Activated naive CD8-positive, alpha-beta T cell treated with anti-CD3 and anti-CD28 coated beads, Interleukin-2, amount 50 U/mL, for 24 hours (primary cell): ENCODE data around the gene CDX2.
A peak's percentile ranks its signal among the peaks of the same experiment; 100 is the strongest.
"Not testable (repeated sequence)": the region's sequence is repeated elsewhere in the genome, so short reads cannot be mapped to it uniquely, and the experiment has no call there.

ENCODE experiments used
- ATAC-seq: fragments of 150-1000 bp; cut with Tn5 transposase; one replicate; pipeline ENCODE4 v1.10.0; 2021
- DNase-seq: peaks from one replicate; pipeline ENCODE4 v3.0.0; 2021
- H3K27ac Mint-ChIP-seq: one replicate; pipeline ENCODE4 v1.8.0; 2021; ENCODE audit warnings: mild to moderate bottlenecking, mixed read lengths
- H3K27me3 Mint-ChIP-seq: one replicate; pipeline ENCODE4 v1.8.0; 2021; ENCODE audit warnings: mixed read lengths
- H3K36me3 Mint-ChIP-seq: one replicate; pipeline ENCODE4 v1.8.0; 2021; ENCODE audit warnings: low read depth, mixed read lengths
- H3K4me1 Mint-ChIP-seq: one replicate; pipeline ENCODE4 v1.8.0; 2021; ENCODE audit warnings: mixed read lengths
- H3K4me3 Mint-ChIP-seq: one replicate; pipeline ENCODE4 v1.8.0; 2021; ENCODE audit warnings: mild to moderate bottlenecking, moderate library complexity, mixed read lengths
- H3K9me3 Mint-ChIP-seq: one replicate; pipeline ENCODE4 v1.8.0; 2021; ENCODE audit warnings: mixed read lengths

Gene CDX2, protein sequence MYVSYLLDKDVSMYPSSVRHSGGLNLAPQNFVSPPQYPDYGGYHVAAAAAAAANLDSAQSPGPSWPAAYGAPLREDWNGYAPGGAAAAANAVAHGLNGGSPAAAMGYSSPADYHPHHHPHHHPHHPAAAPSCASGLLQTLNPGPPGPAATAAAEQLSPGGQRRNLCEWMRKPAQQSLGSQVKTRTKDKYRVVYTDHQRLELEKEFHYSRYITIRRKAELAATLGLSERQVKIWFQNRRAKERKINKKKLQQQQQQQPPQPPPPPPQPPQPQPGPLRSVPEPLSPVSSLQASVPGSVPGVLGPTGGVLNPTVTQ

DNA sequence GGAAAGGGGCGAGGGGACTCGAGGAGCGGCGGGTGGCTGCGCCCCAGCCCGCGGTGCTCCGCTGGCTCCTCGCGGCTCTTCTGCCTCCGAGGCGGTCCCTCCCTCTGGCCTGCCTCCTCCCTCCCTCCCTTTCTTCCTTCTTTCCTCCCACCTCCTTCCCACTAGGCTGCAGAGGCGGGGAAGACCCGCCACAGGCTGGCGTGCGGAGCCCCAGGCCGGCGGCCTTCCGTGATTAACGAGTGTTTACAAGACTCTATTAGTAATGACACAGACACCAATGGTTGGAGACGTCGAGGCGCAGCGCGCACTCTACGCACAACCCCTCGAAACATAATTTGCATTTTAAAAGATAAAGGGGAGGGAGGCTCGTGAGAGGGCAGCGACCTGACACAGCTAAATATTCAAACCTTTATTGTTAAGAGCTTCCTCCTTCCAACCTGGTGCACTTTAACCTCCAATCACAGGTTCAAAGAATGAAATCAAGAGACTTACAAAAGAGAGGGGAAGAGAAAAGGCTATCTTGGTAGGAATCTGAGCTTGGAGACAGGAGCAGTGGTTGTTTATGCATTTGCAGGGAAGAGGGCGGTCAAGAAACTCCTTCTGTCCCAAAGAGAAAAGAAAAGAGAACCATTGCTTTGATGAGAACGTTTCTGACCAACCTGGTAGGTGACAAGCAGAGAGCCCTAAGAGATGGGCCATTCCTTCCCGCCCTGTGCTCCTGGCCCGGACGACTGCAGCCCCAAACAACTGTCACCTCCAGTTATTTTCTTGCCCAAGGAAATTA lies at the start of gene CDX2:
TSS of gene CDX2 (minus strand) at position 234 of the 784 bp plus-strand sequence. CDS start 309 bp downstream, outside the sequence.
- Mint-ChIP-seq H3K4me3 (no peak within 1 kb of the TSS), H3K36me3 (no peaks in the 10 kb centered on the region), H3K27me3 (peaks cover 82% of the 10 kb centered on the region), H3K27ac (peak within 1 kb of the TSS; percentile 1), H3K9me3 (no peaks in the 10 kb centered on the region), H3K4me1 (peaks cover 16% of the 10 kb centered on the region)
- no peak for ATAC-seq
- DNase-seq: no peak

DNA sequence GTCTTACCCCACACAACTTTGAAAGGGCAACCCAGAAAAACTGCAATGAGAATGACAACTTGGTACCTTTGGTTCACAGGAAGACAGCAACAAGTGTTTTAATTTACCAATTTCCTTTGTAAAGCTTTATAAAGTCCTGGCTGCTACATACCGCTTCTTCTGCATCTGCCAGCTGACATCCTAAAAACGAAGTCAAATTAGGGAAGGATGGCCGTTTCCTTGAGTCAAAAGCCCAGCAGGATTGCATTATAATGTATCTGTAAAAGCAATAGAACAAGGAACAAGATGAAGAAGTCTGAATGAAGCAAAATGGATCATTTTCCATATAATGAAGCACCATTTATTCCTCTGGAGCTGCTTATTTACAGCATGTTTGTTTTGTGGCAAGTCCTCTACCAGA lies 45.2 kb upstream of the CDX2 start:
- H3K27me3 Mint-ChIP-seq: peaks cover 6% of the 10 kb centered on the region
- no peak for DNase-seq
- H3K4me1 Mint-ChIP-seq: peaks cover 5% of the 10 kb centered on the region
- H3K4me3 Mint-ChIP-seq: no peak overlapping the region
- no peaks in the 10 kb centered on the region for H3K36me3 Mint-ChIP-seq
- H3K27ac Mint-ChIP-seq: no peak overlapping the region
- H3K9me3 Mint-ChIP-seq: no peaks in the 10 kb centered on the region
- ATAC-seq: no peak

DNA sequence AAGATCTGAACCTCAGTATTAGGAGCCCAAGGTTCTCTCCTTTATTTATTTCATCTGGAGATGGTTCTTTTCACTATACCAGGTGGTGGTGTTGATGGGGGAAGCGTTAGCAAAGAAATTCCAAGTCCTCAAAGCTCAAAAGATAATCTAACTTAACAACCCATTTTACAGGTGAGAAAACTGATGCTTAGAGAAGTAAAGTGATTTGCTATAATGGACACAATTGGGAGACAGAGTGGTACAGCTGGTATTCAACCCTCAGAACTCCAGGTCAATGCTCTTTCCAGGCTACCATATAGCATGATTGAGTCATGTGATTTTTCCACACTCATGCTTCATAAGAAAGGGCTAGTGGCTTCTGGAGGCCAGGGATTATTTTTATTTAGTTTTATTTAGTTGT lies 44.4 kb upstream of the CDX2 start:
- peaks cover 9% of the 10 kb centered on the region for H3K27me3 Mint-ChIP-seq
- no peak overlapping the region for H3K27ac Mint-ChIP-seq
- no peak overlapping the region for H3K4me3 Mint-ChIP-seq
- no peak for DNase-seq
- H3K36me3 Mint-ChIP-seq: no peaks in the 10 kb centered on the region
- peaks cover 5% of the 10 kb centered on the region for H3K4me1 Mint-ChIP-seq
- ATAC-seq: no peak
- H3K9me3 Mint-ChIP-seq: no peaks in the 10 kb centered on the region

DNA sequence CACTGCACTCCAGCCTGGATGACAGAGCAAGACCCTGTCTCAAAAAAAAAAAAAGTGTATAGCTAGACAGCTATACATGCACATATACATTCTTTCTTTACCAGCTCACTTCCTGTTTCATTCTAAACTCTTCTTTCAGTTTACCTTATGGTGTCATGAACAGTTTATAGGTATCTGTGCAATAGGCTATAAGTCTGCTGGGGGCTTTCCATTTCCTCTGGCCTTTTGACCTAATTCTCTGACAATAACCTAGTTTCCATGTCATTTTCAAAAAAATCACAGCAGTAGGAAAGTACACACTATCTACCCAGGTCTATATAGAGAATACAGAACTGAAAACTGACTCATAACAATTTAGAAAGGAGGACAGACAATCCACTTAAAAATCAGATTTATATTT lies 43.8 kb upstream of the CDX2 start:
- no peak overlapping the region for H3K4me3 Mint-ChIP-seq
- no peaks in the 10 kb centered on the region for H3K9me3 Mint-ChIP-seq
- DNase-seq (no peak), ATAC-seq (peak; percentile 71)
- H3K36me3 Mint-ChIP-seq: no peaks in the 10 kb centered on the region
- H3K27me3 Mint-ChIP-seq: peaks cover 9% of the 10 kb centered on the region
- peaks cover 5% of the 10 kb centered on the region for H3K4me1 Mint-ChIP-seq
- H3K27ac Mint-ChIP-seq: no peak overlapping the region

DNA sequence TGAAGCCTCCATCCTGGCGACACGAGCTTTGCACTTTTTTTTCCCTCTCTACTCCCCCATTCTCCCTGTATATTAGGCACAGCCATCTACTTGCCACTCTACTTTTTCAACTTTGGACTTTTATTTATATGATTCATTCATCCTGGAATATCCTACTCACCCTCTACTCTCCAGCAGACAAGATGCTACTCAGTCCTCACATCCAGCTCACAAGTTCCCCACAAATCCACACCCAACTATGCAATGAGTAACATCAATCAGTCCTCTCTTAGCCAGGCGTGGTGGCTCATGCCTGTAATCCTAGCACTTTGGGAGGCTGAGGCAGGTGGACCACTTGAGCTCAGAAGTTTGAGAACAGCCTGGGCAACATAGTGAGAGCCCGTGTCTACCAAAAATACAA lies 43.3 kb upstream of the CDX2 start:
- peaks cover 9% of the 10 kb centered on the region for H3K27me3 Mint-ChIP-seq
- no peak overlapping the region for H3K4me3 Mint-ChIP-seq
- no peaks in the 10 kb centered on the region for H3K9me3 Mint-ChIP-seq
- H3K27ac Mint-ChIP-seq: no peak overlapping the region
- DNase-seq: no peak
- peak; percentile 46 for ATAC-seq
- peaks cover 5% of the 10 kb centered on the region for H3K4me1 Mint-ChIP-seq
- no peaks in the 10 kb centered on the region for H3K36me3 Mint-ChIP-seq

DNA sequence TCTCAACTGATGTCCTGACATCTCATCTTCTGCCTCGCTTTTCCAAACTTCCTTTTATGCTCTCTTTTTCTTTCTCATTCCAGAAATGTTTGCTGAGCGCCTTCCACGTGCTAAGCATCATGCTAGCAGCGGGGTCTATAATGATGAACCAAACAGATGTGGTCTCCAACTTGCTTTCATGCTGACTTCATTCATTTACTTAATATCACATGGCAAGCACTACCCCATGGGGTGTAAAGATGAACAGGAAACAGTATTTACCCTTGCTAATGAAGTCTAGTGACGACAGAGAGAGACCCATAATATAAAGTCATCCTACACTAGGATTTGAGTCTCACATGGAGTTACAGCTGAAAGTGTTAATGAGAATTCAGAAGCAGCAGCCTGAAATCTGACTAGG lies 40.9 kb upstream of the CDX2 start:
- H3K27me3 Mint-ChIP-seq: peaks cover 7% of the 10 kb centered on the region
- H3K27ac Mint-ChIP-seq: no peak overlapping the region
- DNase-seq: no peak
- H3K36me3 Mint-ChIP-seq: no peaks in the 10 kb centered on the region
- H3K9me3 Mint-ChIP-seq: no peaks in the 10 kb centered on the region
- no peak for ATAC-seq
- H3K4me1 Mint-ChIP-seq: peaks cover 2% of the 10 kb centered on the region
- H3K4me3 Mint-ChIP-seq: no peak overlapping the region

DNA sequence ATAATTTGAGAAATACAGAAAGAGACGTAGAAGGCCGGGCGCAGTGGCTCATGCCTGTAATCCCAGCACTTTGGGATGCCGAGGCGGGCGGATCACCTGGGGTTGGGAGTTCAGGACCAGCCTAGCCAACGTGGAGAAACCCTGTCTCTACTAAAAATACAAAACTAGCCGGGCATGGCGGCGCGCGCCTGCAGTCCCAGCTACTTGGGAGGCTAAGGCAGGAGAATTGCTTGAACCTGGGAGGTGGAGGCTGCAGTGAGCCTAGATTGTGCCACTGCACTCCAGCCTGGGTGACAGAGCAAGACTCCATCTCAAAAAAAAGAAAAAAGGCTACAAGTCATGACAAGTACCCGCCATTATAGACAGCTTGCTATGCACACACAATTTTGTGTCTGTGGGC lies 35.9 kb upstream of the CDX2 start:
- not testable (repeated sequence) for H3K27me3 Mint-ChIP-seq, H3K9me3 Mint-ChIP-seq, ATAC-seq, H3K36me3 Mint-ChIP-seq, DNase-seq, H3K4me1 Mint-ChIP-seq, H3K27ac Mint-ChIP-seq, H3K4me3 Mint-ChIP-seq

DNA sequence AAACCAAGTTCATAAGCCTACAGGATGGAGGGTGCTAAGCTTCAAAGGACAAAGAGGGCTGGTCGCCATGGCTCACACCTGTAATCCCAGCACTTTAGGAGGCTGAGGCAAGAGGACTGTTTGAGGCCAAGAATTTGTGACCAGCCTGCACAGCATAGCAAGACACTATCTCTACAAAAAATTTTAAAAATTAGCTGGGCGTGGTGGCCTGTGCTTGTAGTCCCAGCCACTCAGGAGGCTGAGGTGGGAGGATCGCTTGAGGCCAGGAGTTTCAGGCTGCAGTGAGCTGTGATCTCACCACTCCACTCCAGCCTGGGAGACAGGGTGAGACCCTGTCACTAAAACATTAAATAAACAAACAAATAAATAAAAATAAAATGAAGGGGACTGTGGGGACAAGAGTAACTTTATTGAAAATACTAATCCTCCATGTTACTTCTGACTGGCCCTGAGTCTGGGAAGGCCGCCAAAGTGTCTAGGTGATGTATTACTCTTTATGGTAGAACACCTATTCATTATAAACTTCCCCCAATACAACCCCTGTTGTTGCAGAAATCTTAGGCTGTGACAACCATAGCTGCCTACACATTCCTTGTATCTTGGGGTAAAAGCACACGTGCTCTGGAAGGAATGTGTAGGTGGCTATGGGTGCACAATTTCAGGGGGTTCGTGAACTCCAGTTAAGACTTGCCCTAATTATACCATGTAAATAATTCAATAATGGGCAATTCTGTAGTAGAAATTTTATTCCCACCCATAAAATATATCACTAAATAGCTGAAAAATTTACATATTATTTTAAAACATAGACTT lies 34.0 kb upstream of the CDX2 start:
- H3K27ac Mint-ChIP-seq: no peak overlapping the region
- no peaks in the 10 kb centered on the region for H3K36me3 Mint-ChIP-seq
- ATAC-seq: no peak
- DNase-seq: no peak
- H3K9me3 Mint-ChIP-seq: no peaks in the 10 kb centered on the region
- no peaks in the 10 kb centered on the region for H3K27me3 Mint-ChIP-seq
- H3K4me3 Mint-ChIP-seq: no peak overlapping the region
- H3K4me1 Mint-ChIP-seq: no peaks in the 10 kb centered on the region

DNA sequence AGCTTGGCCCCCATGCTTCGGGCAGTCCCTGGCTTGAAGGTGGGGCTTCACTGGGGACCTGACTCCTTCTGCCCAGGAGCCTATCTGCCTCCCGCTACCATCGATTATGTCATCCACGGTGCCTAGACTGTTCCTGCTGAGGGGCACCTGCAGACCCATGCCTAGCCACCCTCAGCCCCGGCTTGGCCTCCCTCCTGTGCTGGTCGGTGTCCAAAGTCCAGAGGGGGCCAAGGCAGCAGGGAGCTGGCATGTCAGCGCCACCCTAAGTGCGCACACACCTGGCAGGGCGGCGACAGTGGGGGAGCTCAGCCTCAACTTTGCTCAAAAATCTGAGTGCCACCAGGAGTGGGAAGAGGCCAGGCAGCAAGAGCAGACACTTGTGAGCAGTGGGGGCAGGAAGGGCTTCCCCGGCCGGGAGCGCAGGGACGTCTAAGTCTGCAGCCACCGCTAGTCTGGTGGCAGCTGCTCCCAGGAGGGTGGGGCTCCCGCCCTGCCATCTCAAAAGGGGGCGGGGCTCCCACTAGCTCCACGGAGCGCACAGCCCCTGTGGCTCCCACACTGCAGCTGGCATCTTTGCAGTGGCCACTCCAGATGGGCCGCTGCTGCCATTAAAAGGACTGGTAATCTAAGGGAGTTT lies 32.8 kb upstream of the CDX2 start:
- no peaks in the 10 kb centered on the region for H3K4me1 Mint-ChIP-seq
- no peaks in the 10 kb centered on the region for H3K27me3 Mint-ChIP-seq
- no peaks in the 10 kb centered on the region for H3K36me3 Mint-ChIP-seq
- H3K4me3 Mint-ChIP-seq: no peak overlapping the region
- no peak overlapping the region for H3K27ac Mint-ChIP-seq
- no peak for ATAC-seq
- H3K9me3 Mint-ChIP-seq: no peaks in the 10 kb centered on the region
- no peak for DNase-seq

DNA sequence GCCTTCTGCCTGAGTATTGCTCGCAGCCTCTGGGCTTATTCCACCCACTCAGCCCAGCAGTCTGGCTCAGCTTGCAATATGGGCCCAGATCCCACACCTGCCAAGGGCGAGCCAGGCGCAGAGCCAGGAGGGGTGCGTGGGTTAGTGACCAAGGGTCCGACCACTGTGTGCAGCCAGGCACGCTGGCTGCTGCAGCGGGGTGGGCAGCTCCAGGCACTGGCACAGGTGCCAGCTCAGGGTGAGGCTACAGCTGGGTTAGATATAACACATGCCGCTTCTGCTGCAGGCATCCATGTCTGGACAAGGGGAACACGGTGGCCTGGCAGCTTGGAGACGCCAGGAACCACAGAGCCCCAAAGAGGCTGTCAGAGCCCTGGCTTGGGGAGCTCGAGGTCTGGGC lies 31.9 kb upstream of the CDX2 start:
- no peaks in the 10 kb centered on the region for H3K36me3 Mint-ChIP-seq
- no peaks in the 10 kb centered on the region for H3K9me3 Mint-ChIP-seq
- no peak overlapping the region for H3K27ac Mint-ChIP-seq
- DNase-seq (no peak), ATAC-seq (no peak)
- H3K27me3 Mint-ChIP-seq: no peaks in the 10 kb centered on the region
- no peak overlapping the region for H3K4me3 Mint-ChIP-seq
- no peaks in the 10 kb centered on the region for H3K4me1 Mint-ChIP-seq

DNA sequence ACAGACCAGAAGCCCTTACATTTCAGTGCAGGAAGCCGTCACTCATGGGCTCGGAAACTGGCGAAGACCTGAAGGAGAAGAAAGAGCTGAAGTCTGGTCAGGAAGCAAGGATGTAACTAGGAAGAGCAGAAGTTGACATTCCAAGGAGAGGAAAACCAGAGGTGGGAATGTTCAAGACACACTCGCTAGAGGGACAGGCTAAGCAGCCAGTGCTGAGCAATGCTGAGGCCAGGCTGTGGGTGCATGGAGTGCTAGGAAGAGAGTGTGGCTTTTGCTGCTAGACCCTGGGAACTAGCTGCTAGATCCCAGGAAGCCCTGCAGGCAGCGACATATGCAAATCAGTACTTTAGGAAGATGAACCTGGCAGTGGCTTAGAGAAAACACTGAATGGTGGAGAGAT lies 31.5 kb upstream of the CDX2 start:
- H3K36me3 Mint-ChIP-seq: no peaks in the 10 kb centered on the region
- H3K4me1 Mint-ChIP-seq: no peaks in the 10 kb centered on the region
- H3K4me3 Mint-ChIP-seq: no peak overlapping the region
- no peak for DNase-seq
- H3K9me3 Mint-ChIP-seq: no peaks in the 10 kb centered on the region
- ATAC-seq: no peak
- H3K27me3 Mint-ChIP-seq: no peaks in the 10 kb centered on the region
- H3K27ac Mint-ChIP-seq: no peak overlapping the region

DNA sequence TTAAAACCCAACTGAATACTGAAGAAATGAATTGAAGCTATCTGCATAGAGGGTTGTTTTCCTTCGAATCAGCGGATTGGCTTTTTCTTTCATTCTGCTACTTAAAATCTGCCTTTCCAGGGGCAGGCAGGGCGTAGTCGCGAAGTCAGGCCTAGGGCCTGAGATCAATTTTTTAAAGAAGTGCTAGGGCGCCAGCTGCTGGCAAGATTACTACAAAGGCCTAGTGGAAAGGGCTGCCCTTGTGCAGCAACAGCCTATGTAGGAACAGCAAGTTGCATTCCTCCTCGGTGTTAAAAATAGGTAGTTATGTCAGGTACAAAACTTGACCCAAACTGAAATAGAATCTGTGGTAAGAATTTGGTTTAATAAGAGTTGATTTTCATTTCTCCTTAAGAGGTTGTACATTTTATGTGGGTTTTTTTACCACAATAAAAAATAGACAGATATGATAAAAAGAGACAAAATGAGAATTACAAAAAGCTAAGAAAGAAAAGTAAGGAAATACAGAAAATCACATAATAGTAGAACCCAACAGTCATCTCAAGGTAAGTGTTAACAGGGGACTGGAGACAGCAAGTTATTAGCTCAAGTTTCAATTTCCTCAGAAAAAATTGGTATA lies 28.9 kb upstream of the CDX2 start:
- no peaks in the 10 kb centered on the region for H3K4me1 Mint-ChIP-seq
- H3K36me3 Mint-ChIP-seq: no peaks in the 10 kb centered on the region
- no peak overlapping the region for H3K27ac Mint-ChIP-seq
- H3K9me3 Mint-ChIP-seq: no peaks in the 10 kb centered on the region
- H3K4me3 Mint-ChIP-seq: no peak overlapping the region
- H3K27me3 Mint-ChIP-seq: no peaks in the 10 kb centered on the region
- ATAC-seq: no peak
- DNase-seq: no peak

DNA sequence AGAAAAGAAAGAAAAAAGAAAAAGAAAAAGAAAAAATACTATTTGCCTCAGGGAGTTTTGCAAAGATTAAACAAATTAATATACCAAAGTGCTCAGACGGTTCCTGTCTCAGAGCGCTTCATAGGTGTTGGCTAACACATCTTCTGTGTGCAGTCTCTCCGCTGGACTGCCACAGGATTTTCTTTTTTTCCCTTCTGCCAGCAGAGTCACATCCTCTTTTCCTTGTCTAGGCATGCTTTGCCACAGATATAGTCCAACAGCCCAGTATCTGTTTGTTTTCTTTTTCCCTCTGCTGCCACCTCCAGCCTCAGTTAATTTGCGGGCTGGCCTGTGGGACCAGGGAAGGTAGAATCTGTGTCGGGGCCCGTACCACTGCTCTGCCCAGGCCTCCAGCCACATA lies 22.8 kb upstream of the CDX2 start:
- Mint-ChIP-seq H3K9me3 (no peaks in the 10 kb centered on the region), H3K36me3 (no peaks in the 10 kb centered on the region), H3K4me1 (no peaks in the 10 kb centered on the region), H3K27me3 (peaks cover 8% of the 10 kb centered on the region), H3K4me3 (no peak overlapping the region), H3K27ac (no peak overlapping the region)
- no peak for DNase-seq
- no peak for ATAC-seq

DNA sequence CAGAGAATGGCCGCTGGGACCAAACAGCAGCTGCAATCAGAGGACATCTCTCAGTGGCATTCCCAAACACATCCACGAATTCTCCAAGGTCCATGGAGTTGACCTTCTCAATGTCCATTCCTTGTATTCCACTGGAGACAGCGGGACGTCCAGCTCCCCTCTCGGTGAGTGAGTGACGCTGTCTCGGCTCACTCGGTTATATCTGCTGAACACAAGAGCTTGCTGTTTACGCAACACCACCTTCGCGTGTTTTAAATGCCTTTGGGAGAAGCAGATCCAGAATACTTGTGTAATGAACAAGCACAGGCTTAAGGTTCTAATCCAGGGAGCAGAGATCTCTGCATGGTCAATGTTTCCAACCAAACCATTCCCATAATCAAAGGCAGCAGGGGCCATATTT lies 19.4 kb upstream of the CDX2 start, which contains the start of gene URAD:
TSS of gene URAD (minus strand) at position 174 of the 400 bp plus-strand sequence. CDS start at position 118, 56 bp downstream.
- Mint-ChIP-seq H3K4me3 (no peak within 1 kb of the TSS), H3K9me3 (no peaks in the 10 kb centered on the region), H3K4me1 (no peaks in the 10 kb centered on the region), H3K36me3 (no peaks in the 10 kb centered on the region), H3K27ac (no peak within 1 kb of the TSS), H3K27me3 (peaks cover 16% of the 10 kb centered on the region)
- ATAC-seq: no peak
- no peak for DNase-seq
